NCI-H1092 (cell line): ENCODE results near the gene SGMS2.
A peak's percentile ranks its signal among the peaks of the same experiment; 100 is the strongest.
"Not testable (repeated sequence)": the region's sequence is repeated elsewhere in the genome, so short reads cannot be mapped to it uniquely, and the experiment has no call there.

Source experiments
- DNase-seq: peaks from one replicate; lab custom pipeline; 2025; lab: John Stamatoyannopoulos, UW

Gene SGMS2

GRCh38 chr4:107908377-107908776 is 83.6 kb downstream of the SGMS2 start:
- no peak for DNase-seq

DNA sequence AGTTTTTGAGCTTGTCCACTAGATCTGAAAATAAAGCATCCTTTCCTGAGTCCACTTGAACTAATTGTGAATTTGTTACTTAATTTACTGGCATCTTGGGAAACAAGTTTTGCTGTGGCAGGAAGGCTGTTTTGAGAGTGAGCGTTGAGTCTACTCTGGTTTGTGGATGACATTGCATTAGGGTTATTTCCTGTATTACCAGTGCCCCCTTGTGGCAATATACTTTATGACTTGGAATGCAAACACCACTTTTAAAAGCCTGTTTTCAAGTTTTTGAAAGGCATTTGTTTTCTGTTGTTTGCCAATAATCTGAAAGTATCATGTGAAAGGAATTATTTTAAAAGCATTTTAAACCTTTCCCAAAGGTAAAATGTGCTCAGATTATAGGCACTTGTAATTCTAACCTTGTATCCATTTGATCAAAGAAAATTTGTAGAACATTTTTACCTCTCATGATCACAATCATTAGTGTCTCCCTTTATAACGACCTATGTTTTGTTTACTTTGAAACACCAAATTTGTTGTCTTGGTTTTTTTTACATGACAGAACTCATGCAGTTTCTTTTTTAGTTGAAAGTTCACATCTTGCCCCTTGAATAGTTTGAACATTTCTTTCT is 88.7 kb downstream of the SGMS2 start:
- peak; percentile 41 for DNase-seq

DNA sequence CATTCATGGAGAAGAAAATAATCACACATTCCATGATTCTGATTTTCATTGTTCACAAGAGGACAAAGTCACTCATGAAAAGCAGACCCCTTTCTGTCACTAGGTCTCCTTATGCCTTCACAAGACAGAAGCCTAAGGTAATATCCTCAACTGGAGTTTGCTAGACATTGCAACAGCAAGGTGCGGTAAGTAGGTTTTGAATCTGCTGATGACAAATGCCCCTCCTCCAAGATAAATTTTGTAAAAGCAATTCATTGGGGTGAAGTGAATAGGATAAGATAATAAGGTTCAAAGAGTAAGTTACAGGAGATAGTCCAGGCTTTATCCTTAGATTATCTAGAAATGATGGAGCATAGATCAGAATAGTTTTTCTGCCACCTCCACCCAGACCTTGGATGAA is 90.5 kb downstream of the SGMS2 start:
- no peak for DNase-seq

GRCh38 chr4:107916623-107917022 is 91.9 kb downstream of the SGMS2 start:
- DNase-seq: no peak

GRCh38 chr4:107917500-107917899 is 92.8 kb downstream of the SGMS2 start:
- no peak for DNase-seq

DNA sequence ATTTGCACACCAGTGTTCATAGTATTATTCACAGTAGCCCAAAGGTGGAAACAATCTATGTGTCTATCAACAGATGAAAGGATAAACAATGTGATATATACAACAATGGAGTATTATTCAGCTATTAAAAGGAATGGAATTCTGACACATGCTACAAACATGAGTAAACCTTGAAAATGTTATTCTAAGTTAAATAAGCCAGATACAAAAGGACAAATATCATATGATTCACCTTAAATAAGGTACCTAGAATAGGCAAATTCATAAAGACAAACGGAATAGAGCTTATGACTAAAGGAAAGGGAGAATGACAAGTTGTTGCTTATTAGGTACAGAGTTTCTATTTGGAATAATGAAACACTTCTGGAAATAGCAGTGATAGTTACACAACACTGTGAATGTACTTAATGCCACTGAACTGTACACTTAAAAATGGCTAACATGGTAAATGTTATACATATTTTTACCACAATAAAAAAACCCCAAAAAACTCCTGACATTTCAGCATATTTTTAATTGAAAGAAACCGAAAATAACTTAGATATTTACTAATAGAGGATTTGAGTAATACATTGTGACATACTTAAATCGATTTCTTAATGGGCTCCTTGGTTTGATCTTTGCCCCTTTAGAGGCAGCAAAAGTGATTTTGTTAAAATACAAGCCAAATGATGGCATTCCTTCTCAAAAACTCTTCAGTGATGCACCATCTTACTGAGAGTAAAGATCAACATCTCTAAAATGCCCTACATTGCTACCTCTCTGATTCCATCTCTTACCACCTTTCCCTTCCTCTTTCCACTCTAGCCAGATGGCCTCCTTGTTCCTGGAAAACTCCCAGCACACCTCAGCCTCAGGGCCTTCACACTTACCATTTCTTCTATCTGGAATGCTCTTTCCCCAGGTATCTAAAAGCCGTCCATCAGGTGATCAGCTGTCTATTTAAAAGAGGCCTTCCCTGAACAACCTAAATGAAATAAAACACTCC is 98.0 kb downstream of the SGMS2 start:
- DNase-seq: no peak

- not testable (repeated sequence) for DNase-seq
These were observed 101.0 kb downstream of the SGMS2 start for GRCh38 chr4:107925713-107926112.

- not testable (repeated sequence) for DNase-seq
These were observed 102.1 kb downstream of the SGMS2 start for GRCh38 chr4:107926875-107927274.

GRCh38 chr4:107930821-107931774 is 106.4 kb downstream of the SGMS2 start, which contains the start of gene CYP2U1:
Gene CYP2U1 (plus strand): TSS chr4:107931549. CDS start chr4:107931644, 95 bp downstream.
- DNase-seq: peak; percentile 68

GRCh38 chr4:107931775-107932321 is 107.1 kb downstream of the SGMS2 start:
- DNase-seq: no peak

DNA sequence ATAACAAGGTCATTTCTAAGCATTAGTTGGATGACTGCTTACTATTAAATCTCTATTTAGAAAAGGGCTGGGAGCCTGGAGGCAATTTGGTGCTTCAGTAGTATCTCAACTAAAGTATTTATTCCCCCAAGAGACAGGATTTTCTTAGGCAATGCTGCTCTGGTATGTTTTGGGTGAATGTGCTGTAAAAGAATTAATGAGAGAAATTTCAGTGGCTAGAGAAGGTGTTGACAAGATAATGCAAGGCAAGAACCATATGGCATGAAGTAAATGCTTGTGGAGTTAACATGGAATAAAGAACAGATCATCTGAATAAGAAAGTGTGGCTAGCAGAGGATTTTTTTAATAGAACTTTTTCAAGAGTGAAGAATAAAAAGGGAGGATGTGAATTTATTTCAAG is 110.5 kb downstream of the SGMS2 start:
- DNase-seq: no peak

- no peak for DNase-seq
These were observed 112.3 kb downstream of the SGMS2 start for GRCh38 chr4:107937040-107937439.

DNA sequence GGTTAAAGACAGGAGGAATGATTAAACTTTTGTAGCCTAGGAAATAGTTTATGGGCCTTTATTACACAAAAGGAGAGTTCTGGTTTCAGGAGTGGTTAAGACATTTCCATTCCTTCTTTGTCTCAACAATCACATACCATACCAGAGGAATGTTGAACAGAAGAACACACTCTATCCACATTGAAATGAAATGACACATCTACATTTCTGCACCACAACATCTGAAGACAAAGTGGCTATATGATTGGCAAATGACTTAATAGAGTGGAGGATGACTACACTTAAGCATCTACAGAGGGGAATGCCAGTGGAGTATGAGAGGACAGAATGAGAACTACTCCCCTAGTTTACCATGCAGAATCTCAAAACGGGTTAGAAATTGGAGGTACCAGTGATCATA is 114.6 kb downstream of the SGMS2 start:
- no peak for DNase-seq

GRCh38 chr4:107945809-107946208 is 121.1 kb downstream of the SGMS2 start:
- no peak for DNase-seq

DNA sequence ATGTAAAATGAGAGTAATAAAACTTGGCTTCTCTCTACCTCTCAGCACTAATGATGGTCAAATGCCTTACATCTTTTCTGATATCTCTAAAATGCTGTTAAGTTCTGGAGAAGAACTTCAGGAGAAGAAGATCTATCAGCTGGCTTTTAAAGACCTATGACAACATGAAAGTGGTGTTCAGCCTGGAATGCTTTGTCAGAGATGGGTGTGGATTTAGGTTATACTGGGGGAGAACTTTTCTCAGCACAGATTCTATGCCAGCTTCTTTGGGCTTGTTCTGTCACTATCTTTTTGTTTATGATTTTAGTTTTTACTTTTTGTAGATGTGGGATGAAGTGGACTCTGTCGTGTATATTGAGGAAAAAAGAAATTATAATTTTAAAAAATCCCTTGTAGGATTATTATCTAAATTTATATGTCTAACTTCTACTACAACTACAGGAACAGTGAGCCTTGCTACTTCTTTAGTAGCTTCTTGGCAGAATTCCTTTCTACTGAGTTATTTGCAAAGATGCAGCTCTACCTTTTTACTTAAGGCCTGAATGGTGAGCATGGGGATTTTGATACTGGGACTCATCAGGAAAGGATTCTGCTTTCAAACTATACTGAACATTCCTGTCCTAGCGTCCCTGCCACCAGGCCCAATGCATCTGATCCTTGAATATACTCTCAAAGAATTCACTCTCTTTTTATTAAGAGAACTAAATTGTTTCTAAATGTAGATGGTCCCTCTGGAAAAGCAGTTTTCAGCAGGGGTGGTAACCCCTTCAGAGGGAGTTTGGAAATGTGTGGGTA is 126.2 kb downstream of the SGMS2 start:
- DNase-seq: no peak

- DNase-seq: no peak
These were observed 126.8 kb downstream of the SGMS2 start for GRCh38 chr4:107951551-107951950.

GRCh38 chr4:107956011-107956410 is 131.3 kb downstream of the SGMS2 start:
- DNase-seq: no peak
